OCI-LY1 (cell line): ENCODE measurements around the gene AIRE.

Experiments
- H2AFZ ChIP-seq: fragments of 200-600 bp; sonication (generic), shearing (Covaris generic); 2 replicates; pipeline ENCODE4 v1.6.0; 2014; ENCODE audit warnings: antibody characterized with exemption, mild to moderate bottlenecking, low read length
- H3F3A ChIP-seq: fragments of 200-600 bp; sonication (generic), shearing (Covaris generic); 2 replicates; pipeline ENCODE4 v1.6.0; 2014; ENCODE audit warnings: mild to moderate bottlenecking, antibody characterized with exemption, low read length, moderate library complexity; ENCODE audit not compliant: insufficient read depth
- H3K27ac ChIP-seq: fragments of 200-600 bp; sonication (generic); 2 replicates; pipeline ENCODE4 v1.5.1; 2014; ENCODE audit warnings: low read length, mixed run types, mild to moderate bottlenecking, low read depth; ENCODE audit not compliant: poor library complexity, severe bottlenecking
- H3K27me3 ChIP-seq: fragments of 200-600 bp; sonication (generic); 2 replicates; pipeline ENCODE4 v1.6.0; 2014; ENCODE audit warnings: antibody characterized with exemption, mild to moderate bottlenecking, low read length, moderate library complexity; ENCODE audit not compliant: insufficient read depth
- H3K36me3 ChIP-seq: fragments of 200-600 bp; sonication (generic); 2 replicates; pipeline ENCODE4 v1.6.1; 2014; ENCODE audit warnings: mild to moderate bottlenecking, antibody characterized with exemption, low read length, moderate library complexity, mixed read lengths; ENCODE audit not compliant: insufficient read depth
- H3K4me1 ChIP-seq: fragments of 200-600 bp; sonication (generic); 2 replicates; pipeline ENCODE4 v1.5.1; 2014; ENCODE audit warnings: mild to moderate bottlenecking, low read length, moderate library complexity; ENCODE audit not compliant: insufficient read depth, severe bottlenecking
- H3K4me2 ChIP-seq: fragments of 200-600 bp; sonication (generic), shearing (Covaris generic); 2 replicates; pipeline ENCODE4 v1.6.1; 2014; ENCODE audit warnings: low read length
- H3K4me3 ChIP-seq: fragments of 200-600 bp; sonication (generic); 2 replicates; pipeline ENCODE4 v1.5.1; 2014; ENCODE audit warnings: low read length, low read depth, mild to moderate bottlenecking, mixed read lengths; ENCODE audit not compliant: poor library complexity, severe bottlenecking
- H3K79me2 ChIP-seq: fragments of 200-600 bp; shearing (Covaris generic); 2 replicates; pipeline ENCODE4 v1.6.1; 2016; ENCODE audit warnings: mixed run types, low read length, mixed read lengths; ENCODE audit not compliant: insufficient read depth
- H3K9ac ChIP-seq: fragments of 200-600 bp; sonication (generic), shearing (Covaris generic); 2 replicates; pipeline ENCODE4 v1.6.1; 2014; ENCODE audit warnings: mild to moderate bottlenecking, low read length, mixed read lengths
- H3K9me2 ChIP-seq: fragments of 200-600 bp; sonication (generic), shearing (Covaris generic); 2 replicates; pipeline ENCODE4 v1.6.1; 2014; ENCODE audit warnings: low read depth, mild to moderate bottlenecking, low read length, mixed read lengths
- H3K9me3 ChIP-seq: fragments of 200-600 bp; shearing (Covaris generic); 2 replicates; pipeline ENCODE4 v1.6.1; 2014; ENCODE audit warnings: low read length, mixed read lengths
- H4K20me1 ChIP-seq: fragments of 200-600 bp; sonication (generic), shearing (Covaris generic); 2 replicates; pipeline ENCODE4 v1.6.0; 2016; ENCODE audit warnings: mild to moderate bottlenecking, low read length; ENCODE audit not compliant: insufficient read depth
- CTCF ChIP-seq: fragments of 200-600 bp; sonication (generic), shearing (Covaris generic); IDR thresholded peaks from 2 replicates; pipeline ENCODE4 v1.5.1; 2017; ENCODE audit warnings: mild to moderate bottlenecking, antibody characterized with exemption, low read length, moderate library complexity, mixed read lengths
- EZH2 ChIP-seq: fragments of 200-600 bp; sonication (generic), shearing (Covaris generic); IDR thresholded peaks from 2 replicates; pipeline ENCODE4 v1.8.0; 2017; ENCODE audit warnings: borderline replicate concordance, mixed run types, mild to moderate bottlenecking, antibody characterized with exemption, low read length, moderate library complexity, mixed read lengths

AIRE gene

GRCh38 chr21:44299458-44300261 lies 14.0 kb downstream of the AIRE start, which contains the start of gene PFKL:
Gene PFKL, plus strand, starts transcription at chr21:44300053. Its CDS starts 53 bp downstream, at chr21:44300106.
- Histone ChIP-seq H3K9ac (peak within 1 kb of the TSS; percentile 74), H3K4me3 (peak within 1 kb of the TSS; percentile 73), H3K4me2 (peak within 1 kb of the TSS; percentile 89), H3K27ac (peak within 1 kb of the TSS; percentile 60), H3K27me3 (0 out of 2 replicates have a peak, but pooled peaks cover 11% of the 10 kb centered on the region), H3K9me2 (no peaks in the 10 kb centered on the region), H4K20me1 (no peaks in the 10 kb centered on the region), H3K4me1 (peaks cover 45% of the 10 kb centered on the region), H3K9me3 (no peaks in the 10 kb centered on the region), H2AFZ (no peak within 1 kb of the TSS), H3K36me3 (no peaks in the 10 kb centered on the region), H3K79me2 (no peaks in the 10 kb centered on the region), H3F3A (no peaks in the 10 kb centered on the region)
- TF ChIP-seq CTCF, result no peak
- TF ChIP-seq EZH2, result no peak

GRCh38 chr21:44300262-44300959 lies 14.7 kb downstream of the AIRE start:
- Histone ChIP-seq H3K9me3 (no peaks in the 10 kb centered on the region), H3K9ac (peak overlapping the region; percentile 74), H3K9me2 (no peaks in the 10 kb centered on the region), H3K4me3 (peak overlapping the region; percentile 73), H3K4me2 (peak overlapping the region; percentile 89), H4K20me1 (no peaks in the 10 kb centered on the region), H3K27me3 (0 out of 2 replicates have a peak, but pooled peaks cover 6% of the 10 kb centered on the region), H2AFZ (no peak overlapping the region), H3K36me3 (no peaks in the 10 kb centered on the region), H3K4me1 (peaks cover 45% of the 10 kb centered on the region), H3F3A (no peaks in the 10 kb centered on the region), H3K27ac (peak overlapping the region; percentile 43), H3K79me2 (no peaks in the 10 kb centered on the region)
- TF ChIP-seq CTCF (no peak), EZH2 (no peak)

GRCh38 chr21:44301141-44301540 lies 15.5 kb downstream of the AIRE start:
- no peaks in the 10 kb centered on the region for H3K27me3 ChIP-seq
- no peaks in the 10 kb centered on the region for H4K20me1 ChIP-seq
- H3K9me2 ChIP-seq, result no peaks in the 10 kb centered on the region
- peak overlapping the region; percentile 73 for H3K4me3 ChIP-seq
- no peaks in the 10 kb centered on the region for H3K36me3 ChIP-seq
- peak overlapping the region; percentile 89 for H3K4me2 ChIP-seq
- H3K9ac ChIP-seq, result peak overlapping the region; percentile 74
- H3K79me2 ChIP-seq, result no peaks in the 10 kb centered on the region
- peak overlapping the region; percentile 43 for H3K27ac ChIP-seq
- no peak overlapping the region for H2AFZ ChIP-seq
- no peaks in the 10 kb centered on the region for H3F3A ChIP-seq
- no peak; the same call in 1 of the 2 replicates for TF ChIP-seq CTCF
- no peak for TF ChIP-seq EZH2
- peaks cover 45% of the 10 kb centered on the region for H3K4me1 ChIP-seq
- H3K9me3 ChIP-seq, result no peaks in the 10 kb centered on the region
